Endodermal cell (in vitro differentiated cells): ENCODE data around the gene DLGAP1. TPM values are rescaled to one million over a fixed set of nuclear protein-coding genes. Genes with fewer than 3 reads are reported as not detected.

Experiments used
- DNase-seq: peaks from one replicate; pipeline ENCODE4 v3.0.0-alpha.2; 2017
- H3K27ac ChIP-seq: 2 replicates; pipeline ENCODE4 v1.5.1; 2013; ENCODE audit warnings: mild to moderate bottlenecking, low read depth, low read length, moderate library complexity
- H3K27me3 ChIP-seq: 2 replicates; pipeline ENCODE4 v1.6.1; 2013; ENCODE audit warnings: mild to moderate bottlenecking, low read length, moderate library complexity; ENCODE audit not compliant: insufficient read depth, control insufficient read depth, poor library complexity, severe bottlenecking
- H3K36me3 ChIP-seq: 2 replicates; pipeline ENCODE4 v1.7.0; 2013; ENCODE audit warnings: mild to moderate bottlenecking, low read length, moderate library complexity; ENCODE audit not compliant: control insufficient read depth, insufficient read depth
- H3K4me1 ChIP-seq: one replicate; pipeline ENCODE4 v1.7.0; 2013; ENCODE audit warnings: low read length; ENCODE audit not compliant: control insufficient read depth, insufficient read depth
- H3K4me3 ChIP-seq: 2 replicates; pipeline ENCODE4 v1.5.1; 2013; ENCODE audit warnings: mild to moderate bottlenecking, low read length, moderate library complexity
- H3K9ac ChIP-seq: 2 replicates; pipeline ENCODE4 v1.6.1; 2013; ENCODE audit warnings: mild to moderate bottlenecking, low read length, moderate library complexity; ENCODE audit not compliant: poor library complexity, severe bottlenecking; ENCODE audit errors: extremely low read depth
- H3K9me3 ChIP-seq: 2 replicates; pipeline ENCODE4 v1.6.1; 2013; ENCODE audit warnings: mild to moderate bottlenecking, low read length, moderate library complexity; ENCODE audit not compliant: control insufficient read depth
- H3K27ac Mint-ChIP-seq: 2 replicates; pipeline ENCODE4 v1.8.0; 2020; ENCODE audit warnings: mixed read lengths
- H3K27me3 Mint-ChIP-seq: 2 replicates; pipeline ENCODE4 v1.8.0; 2021; ENCODE audit warnings: mild to moderate bottlenecking, mixed read lengths; ENCODE audit not compliant: insufficient read depth
- H3K36me3 Mint-ChIP-seq: 2 replicates; pipeline ENCODE4 v1.8.0; 2020; ENCODE audit warnings: low read depth, mixed read lengths
- H3K4me1 Mint-ChIP-seq: 2 replicates; pipeline ENCODE4 v1.8.0; 2020; ENCODE audit warnings: mixed read lengths
- H3K4me3 Mint-ChIP-seq: 2 replicates; pipeline ENCODE4 v1.8.0; 2020; ENCODE audit warnings: mild to moderate bottlenecking, moderate library complexity, mixed read lengths
- H3K9me3 Mint-ChIP-seq: 2 replicates; pipeline ENCODE4 v1.8.0; 2020; ENCODE audit warnings: mild to moderate bottlenecking, mixed read lengths
- WGBS, 2 experiments: methylation state at CpG; one replicate each; pipeline versions ENCODE4 v1.1.5 to v1.1.7; 2013; ENCODE audit warnings: missing lambda C conversion rate in 2 of 2, mixed read lengths in 1 of 2; ENCODE audit not compliant: insufficient coverage in 1 of 2, insufficient read length in 1 of 2; 5-methylcytosine and 5-hydroxymethylcytosine counted together
- total RNA-seq, 2 donors: library from RNA; stranded (reverse); fragmentation: NEBNext Ultra II Directional in 1 of 2; extraction: Animal tissue kit (Norgen Biotek cat#: 25700) in 1 of 2; gene quantifications; 2 replicates in 1 of 2; 3 replicates in 1 of 2; pipeline ENCODE4 v1.2.1, GENCODE V29; 2021
- TF ChIP-seq, protein P1 (sequence below): fragments of 200-600 bp; sonication (generic); conservative IDR thresholded peaks from 2 replicates; pipeline ENCODE4 v1.5.0; 2021; ENCODE audit warnings: antibody characterized with exemption, mild to moderate bottlenecking

DLGAP1 gene
- total RNA-seq, 2 donors from 2014 or later: 11.5 to 21.5 TPM

DNA sequence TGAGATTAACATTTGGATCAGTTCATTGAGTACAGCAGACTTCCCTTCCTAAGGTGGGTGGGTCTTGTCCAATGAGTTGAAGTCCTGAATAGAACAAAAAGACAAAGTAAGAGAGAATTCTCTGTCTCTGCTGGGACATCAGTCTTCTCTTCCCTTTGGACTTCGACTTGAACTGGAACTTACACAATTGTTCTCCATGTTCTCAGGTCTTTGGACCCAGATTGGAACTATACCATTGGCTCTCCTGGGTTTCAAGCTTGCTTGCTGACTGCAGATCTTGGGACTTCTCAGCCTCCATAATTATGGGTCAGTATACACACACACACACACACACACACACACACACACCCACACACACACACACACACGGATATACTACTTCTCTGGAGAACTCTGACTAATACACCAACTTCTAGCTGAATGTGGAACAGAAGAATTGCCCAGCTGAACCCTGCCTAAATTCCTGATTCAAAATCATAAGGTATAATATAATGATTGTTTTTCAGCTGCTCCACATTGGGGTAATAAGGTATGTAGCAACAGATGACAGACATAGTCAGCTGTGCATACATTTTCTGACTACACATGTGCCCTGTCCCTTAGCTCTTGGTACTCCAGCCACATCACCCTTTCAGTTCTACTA is 791.1 kb downstream of the DLGAP1 start:
- H3K4me1 ChIP-seq: no peaks in the 10 kb centered on the region
- peak overlapping the region; percentile 42 for H3K4me3 ChIP-seq
- no peak overlapping the region for H3K9ac ChIP-seq
- H3K27ac ChIP-seq: peak overlapping the region; percentile 56
- Mint-ChIP-seq H3K9me3 (peaks cover 2% of the 10 kb centered on the region), H3K4me3 (no peak overlapping the region), H3K4me1 (peaks cover 37% of the 10 kb centered on the region), H3K27me3 (no peaks in the 10 kb centered on the region), H3K36me3 (no peaks in the 10 kb centered on the region), H3K27ac (peak overlapping the region; percentile 14)
- TF ChIP-seq, protein P1, sequence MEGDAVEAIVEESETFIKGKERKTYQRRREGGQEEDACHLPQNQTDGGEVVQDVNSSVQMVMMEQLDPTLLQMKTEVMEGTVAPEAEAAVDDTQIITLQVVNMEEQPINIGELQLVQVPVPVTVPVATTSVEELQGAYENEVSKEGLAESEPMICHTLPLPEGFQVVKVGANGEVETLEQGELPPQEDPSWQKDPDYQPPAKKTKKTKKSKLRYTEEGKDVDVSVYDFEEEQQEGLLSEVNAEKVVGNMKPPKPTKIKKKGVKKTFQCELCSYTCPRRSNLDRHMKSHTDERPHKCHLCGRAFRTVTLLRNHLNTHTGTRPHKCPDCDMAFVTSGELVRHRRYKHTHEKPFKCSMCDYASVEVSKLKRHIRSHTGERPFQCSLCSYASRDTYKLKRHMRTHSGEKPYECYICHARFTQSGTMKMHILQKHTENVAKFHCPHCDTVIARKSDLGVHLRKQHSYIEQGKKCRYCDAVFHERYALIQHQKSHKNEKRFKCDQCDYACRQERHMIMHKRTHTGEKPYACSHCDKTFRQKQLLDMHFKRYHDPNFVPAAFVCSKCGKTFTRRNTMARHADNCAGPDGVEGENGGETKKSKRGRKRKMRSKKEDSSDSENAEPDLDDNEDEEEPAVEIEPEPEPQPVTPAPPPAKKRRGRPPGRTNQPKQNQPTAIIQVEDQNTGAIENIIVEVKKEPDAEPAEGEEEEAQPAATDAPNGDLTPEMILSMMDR: no peak
- H3K9me3 ChIP-seq: peaks cover 20% of the 10 kb centered on the region
- peak; percentile 23 for DNase-seq
- 90 to 99% methylated on average over 1 to 2 of the region's 2 CpGs for WGBS, 2 experiments
- no peaks in the 10 kb centered on the region for H3K27me3 ChIP-seq
- peaks cover 6% of the 10 kb centered on the region for H3K36me3 ChIP-seq

DNA sequence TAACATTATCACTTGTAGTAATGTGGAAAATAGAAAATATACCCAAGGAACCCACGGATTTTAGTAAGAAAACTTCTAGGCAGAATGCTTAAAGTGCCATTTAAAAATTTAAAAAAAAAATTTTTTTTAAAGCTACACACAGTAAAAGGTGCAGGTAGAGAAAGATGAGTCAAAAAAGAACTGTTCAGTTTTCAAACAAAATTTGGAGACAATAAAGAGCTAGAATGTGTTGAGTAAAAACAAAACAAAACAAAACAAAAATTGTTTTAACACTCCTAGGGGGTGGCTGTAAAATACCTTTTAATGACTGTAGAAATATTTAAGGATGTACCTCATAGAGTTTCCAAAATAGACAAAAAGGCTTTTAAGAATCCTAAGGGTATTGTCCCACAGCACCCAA is 793.1 kb downstream of the DLGAP1 start:
- no peak overlapping the region for H3K4me3 ChIP-seq
- H3K9me3 ChIP-seq: peaks cover 20% of the 10 kb centered on the region
- H3K9ac ChIP-seq: no peak overlapping the region
- Mint-ChIP-seq H3K4me1 (peaks cover 40% of the 10 kb centered on the region), H3K4me3 (no peak overlapping the region), H3K27ac (no peak overlapping the region), H3K27me3 (no peaks in the 10 kb centered on the region), H3K9me3 (no peaks in the 10 kb centered on the region), H3K36me3 (no peaks in the 10 kb centered on the region)
- TF ChIP-seq, protein P1: no peak
- 100% methylated on average over 1 of the region's 1 CpG; no CpG with 5 or more reads in 1 of the 2 experiments for WGBS, 2 experiments
- no peak overlapping the region for H3K27ac ChIP-seq
- DNase-seq: no peak
- no peaks in the 10 kb centered on the region for H3K27me3 ChIP-seq
- peaks cover 6% of the 10 kb centered on the region for H3K4me1 ChIP-seq
- peaks cover 6% of the 10 kb centered on the region for H3K36me3 ChIP-seq

DNA sequence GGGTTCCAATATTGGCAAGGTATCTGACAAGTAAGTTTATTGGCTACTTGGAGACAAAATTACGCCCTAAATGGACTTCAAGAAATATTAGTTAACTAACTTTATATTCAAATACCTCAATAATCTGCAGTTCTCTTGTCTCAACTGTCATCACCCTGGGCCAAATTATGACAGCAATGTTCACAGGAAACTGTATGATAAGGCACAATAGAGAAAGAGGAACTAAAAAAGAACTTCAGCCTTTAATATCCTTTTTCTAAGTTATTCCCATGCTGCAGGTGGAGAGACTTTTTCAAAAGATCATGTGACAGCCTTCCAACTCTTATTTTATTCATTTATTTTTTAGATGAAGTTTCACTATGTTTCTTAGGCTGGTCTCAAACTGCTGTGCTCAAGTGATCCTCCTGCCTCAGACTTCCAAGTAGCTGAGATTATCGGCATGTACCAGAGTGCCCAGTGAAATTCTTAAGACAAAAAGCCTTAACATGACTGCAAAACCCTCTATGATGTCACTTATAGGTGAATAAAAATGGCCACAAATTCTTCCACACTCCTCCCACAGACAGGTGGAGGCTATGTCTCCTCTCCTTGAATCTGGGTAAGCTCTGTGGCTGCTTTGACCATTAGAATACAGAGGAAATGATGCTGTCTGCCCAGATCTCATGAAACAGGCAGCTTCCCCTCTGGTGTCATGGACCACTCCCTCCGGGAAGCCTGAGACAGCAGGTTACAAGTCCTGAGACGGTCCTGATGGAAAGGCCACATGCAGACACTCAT is 794.2 kb downstream of the DLGAP1 start:
- Histone ChIP-seq H3K27me3 (no peaks in the 10 kb centered on the region), H3K9me3 (peaks cover 20% of the 10 kb centered on the region), H3K4me3 (no peak overlapping the region), H3K27ac (no peak overlapping the region), H3K9ac (no peak overlapping the region), H3K36me3 (peaks cover 6% of the 10 kb centered on the region), H3K4me1 (peaks cover 6% of the 10 kb centered on the region)
- Mint-ChIP-seq H3K27me3 (no peaks in the 10 kb centered on the region), H3K4me1 (peaks cover 37% of the 10 kb centered on the region), H3K4me3 (no peak overlapping the region), H3K27ac (no peak overlapping the region), H3K36me3 (no peaks in the 10 kb centered on the region), H3K9me3 (no peaks in the 10 kb centered on the region)
- 93 to 94% methylated on average over 2 to 4 of the region's 4 CpGs for WGBS, 2 experiments
- DNase-seq: peak; percentile 44
- TF ChIP-seq, protein P1: no peak
